GM12875 (cell line): ENCODE results near the gene PPA2.

ENCODE experiments used
- H3K4me3 ChIP-seq: one replicate; pipeline ENCODE4 v1.5.1; 2011; ENCODE audit warnings: low read depth, low read length, control low read depth
- TF ChIP-seq, protein P1 (sequence below): IDR thresholded peaks from 2 replicates; pipeline ENCODE4 v1.5.1; 2011; ENCODE audit warnings: low read depth, mild to moderate bottlenecking, control low read depth, inconsistent platforms, low read length, moderate library complexity, borderline replicate concordance; ENCODE audit not compliant: insufficient read depth

The PPA2 gene

DNA sequence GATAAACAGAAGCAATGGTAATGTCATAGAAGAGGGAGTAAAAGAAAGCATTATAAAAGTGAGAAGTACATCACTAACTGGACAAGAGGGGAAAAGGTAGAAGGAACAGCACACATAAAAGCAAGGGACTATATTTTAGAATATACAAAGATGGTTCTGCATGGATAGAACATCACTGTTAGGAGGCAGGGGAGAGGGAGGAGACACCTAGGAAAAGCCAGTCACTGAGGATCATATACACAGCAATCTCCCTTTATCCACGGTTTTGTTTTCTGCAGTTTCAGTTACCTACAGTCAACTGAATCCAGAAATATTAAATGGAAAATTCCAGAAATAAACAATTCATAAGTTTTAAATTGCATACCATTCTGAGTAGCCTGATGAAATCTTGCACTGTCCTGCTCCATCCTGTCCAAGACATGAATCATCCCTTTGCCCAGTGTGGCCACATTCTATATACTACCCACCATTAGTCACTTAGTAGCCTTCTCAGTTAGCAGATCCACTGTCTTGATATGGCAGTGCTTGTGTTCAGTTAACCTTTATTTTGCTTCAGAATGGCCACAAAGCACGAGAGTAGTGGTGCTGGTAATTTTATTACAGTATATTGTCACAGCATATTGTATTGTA lies 74.2 kb downstream of the PPA2 start:
- TF ChIP-seq, protein P1, sequence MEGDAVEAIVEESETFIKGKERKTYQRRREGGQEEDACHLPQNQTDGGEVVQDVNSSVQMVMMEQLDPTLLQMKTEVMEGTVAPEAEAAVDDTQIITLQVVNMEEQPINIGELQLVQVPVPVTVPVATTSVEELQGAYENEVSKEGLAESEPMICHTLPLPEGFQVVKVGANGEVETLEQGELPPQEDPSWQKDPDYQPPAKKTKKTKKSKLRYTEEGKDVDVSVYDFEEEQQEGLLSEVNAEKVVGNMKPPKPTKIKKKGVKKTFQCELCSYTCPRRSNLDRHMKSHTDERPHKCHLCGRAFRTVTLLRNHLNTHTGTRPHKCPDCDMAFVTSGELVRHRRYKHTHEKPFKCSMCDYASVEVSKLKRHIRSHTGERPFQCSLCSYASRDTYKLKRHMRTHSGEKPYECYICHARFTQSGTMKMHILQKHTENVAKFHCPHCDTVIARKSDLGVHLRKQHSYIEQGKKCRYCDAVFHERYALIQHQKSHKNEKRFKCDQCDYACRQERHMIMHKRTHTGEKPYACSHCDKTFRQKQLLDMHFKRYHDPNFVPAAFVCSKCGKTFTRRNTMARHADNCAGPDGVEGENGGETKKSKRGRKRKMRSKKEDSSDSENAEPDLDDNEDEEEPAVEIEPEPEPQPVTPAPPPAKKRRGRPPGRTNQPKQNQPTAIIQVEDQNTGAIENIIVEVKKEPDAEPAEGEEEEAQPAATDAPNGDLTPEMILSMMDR, result no peak
- no peak overlapping the region for H3K4me3 ChIP-seq

DNA sequence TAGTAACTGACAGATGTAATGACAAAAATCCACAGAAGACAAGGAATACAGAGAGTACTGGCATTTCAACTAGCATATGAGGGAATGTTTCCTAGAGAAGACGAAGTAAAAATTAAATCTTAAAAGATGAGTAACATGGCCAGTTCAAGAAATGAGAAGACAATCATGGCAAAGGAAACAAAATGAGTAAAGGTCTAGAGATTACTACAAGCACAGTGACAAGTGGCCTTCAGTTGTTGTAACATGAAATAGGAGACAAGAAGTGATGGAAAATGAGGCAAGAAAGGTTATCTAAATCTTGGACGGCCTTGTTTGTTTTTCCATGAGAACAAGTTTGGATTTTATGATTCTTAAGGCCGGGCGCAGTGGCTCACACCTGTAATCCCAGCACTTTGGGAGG lies 81.0 kb downstream of the PPA2 start:
- TF ChIP-seq, protein P1, result no peak
- no peak overlapping the region for H3K4me3 ChIP-seq

GRCh38 chr4:105389167-105389566 lies 84.7 kb downstream of the PPA2 start:
- H3K4me3 ChIP-seq, result no peak overlapping the region
- TF ChIP-seq, protein P1, result no peak

DNA sequence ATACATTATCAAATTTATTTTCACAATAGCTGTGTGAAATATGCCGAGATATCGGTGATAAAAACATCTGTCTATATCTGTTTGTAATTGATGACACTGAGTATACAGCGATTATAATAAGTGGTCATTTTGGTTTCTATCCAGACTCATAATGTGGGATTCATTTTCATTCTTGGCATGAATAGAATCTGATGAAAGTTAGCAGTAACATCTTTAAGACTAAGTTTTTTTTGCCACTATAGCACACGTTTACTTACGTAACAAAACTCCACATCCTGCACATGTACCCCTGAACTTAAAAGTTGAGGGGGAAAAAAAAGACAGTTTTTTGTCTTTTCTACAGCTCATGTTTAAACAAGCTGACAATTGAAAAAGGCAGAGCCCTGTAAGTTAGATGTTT lies 86.4 kb downstream of the PPA2 start:
- TF ChIP-seq, protein P1, result no peak
- no peak overlapping the region for H3K4me3 ChIP-seq

- no peak overlapping the region for H3K4me3 ChIP-seq
- TF ChIP-seq, protein P1, result no peak
Measured at GRCh38 chr4:105386012-105386411, 87.8 kb downstream of the PPA2 start.

GRCh38 chr4:105374071-105374470 lies 99.8 kb downstream of the PPA2 start:
- no peak overlapping the region for H3K4me3 ChIP-seq
- TF ChIP-seq, protein P1, result no peak

- H3K4me3 ChIP-seq, result no peak overlapping the region
- TF ChIP-seq, protein P1, result no peak
Measured at GRCh38 chr4:105373324-105373723, 100.5 kb downstream of the PPA2 start.
